HG03521 (cell line): Measurements from ENCODE around the gene NRP2.

ENCODE experiments used
- ATAC-seq: cut with Tn5 transposase; IDR thresholded peaks from one replicate; pipeline ENCODE4 v1.9.1; 2021; ENCODE audit warnings: mild to moderate bottlenecking, moderate library complexity; ENCODE audit not compliant: unreplicated experiment

NRP2 gene

DNA sequence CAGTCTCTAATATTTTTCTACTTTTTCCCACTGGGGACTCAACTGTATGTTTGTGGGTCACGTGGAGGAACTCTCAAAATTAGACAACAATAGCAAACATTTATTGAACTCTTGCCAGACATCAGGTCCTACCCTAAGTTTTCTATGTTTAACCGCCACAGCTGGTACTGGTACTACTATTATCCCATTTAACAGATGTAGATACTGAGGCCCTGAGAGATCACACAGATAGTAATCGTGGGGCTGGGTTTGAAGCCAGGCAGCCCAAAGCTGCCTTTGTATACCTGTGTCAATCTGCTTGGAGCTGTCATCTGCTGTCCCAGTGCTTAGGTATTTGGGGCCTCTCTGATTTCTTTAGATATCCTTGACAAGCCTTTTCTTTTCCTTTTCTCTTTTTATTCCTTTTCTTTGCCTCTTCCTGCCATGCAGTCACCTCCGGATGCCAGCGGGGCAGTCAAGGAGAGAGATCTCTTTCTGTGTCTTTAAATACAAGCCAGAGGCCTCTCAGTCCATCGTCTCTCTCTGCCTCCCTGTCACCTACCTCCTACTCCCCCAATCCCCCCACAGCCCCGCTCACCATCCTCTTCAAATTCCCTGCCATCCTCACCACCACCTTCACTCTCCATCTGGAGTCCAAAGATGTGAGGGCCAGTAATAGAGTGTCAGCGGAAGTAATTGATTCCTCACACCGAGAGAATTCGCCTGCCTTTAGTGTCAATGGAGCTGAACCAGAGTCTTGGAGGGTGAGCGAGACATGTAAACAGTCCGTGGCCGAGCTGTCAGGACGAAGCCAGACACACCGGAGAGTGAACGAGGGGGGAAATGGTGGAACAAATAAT lies 23.4 kb downstream of the NRP2 start:
- no peak for ATAC-seq

DNA sequence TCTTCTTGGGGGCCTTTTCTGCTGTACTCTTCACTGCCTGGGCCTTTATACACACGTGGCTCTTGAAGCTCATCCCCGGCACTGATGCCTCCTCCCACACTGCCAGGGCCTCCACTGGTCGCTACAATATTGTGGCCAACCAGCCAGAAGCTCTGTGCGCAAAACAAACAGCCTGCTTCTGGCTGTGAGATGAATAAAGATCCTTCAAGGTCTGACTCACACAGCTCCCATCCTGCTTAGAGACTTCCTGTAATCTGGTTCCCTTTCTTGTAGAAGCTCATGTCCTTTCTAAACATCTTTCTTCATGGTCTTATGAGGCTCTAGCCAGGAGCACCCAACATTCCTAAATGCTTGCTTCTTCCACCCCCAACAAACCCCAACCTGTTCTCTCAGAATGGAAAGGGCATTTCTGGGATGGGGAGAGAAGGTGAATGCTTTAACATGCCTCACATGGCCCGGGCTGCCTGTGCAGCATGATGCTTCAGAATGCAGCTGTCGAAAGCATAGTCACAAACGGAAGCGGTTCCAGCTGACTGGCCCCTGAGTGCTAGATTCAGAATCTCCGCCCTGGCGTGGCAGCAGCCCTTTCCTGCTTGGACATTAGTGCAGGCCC lies 24.6 kb downstream of the NRP2 start:
- peak; percentile 90 for ATAC-seq

DNA sequence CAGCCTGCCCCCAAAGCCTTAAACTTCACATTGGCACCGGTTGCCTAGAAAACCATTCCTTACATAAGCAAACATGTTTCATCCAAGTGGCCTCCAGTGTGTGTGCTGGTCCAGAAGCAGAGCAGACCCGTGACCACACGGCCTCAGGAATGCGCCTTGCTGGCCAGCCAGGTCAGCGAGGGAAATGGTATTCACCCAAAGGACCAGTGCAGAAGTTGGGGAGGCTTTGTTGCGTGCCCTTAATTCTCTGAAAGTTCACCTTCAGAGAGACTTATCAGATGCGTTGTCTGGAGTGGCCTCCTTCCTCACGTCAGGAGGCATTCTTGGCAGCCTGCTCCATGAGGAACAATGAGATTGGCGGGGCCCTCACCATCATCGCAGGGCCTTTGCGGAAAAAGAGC lies 25.9 kb downstream of the NRP2 start:
- ATAC-seq, result no peak

DNA sequence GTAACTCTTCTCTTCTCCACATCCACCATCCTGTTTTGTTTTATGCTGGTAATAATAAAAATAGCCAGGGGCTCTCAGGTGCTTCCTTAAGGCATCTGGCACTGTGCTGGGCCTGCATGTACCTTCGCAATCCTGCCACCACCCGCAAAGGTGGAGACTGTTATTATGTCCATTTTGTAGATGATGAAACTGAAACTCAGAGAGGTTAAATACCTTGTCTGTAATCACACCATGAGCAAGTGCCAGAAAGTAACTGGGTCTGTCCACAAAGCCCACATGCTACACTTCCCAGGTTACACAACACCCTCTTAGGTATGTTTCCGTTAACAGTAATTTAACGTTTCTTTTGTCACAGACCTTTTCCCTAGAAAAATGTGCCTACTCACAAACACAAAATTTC lies 27.0 kb downstream of the NRP2 start:
- no peak for ATAC-seq

- ATAC-seq, result no peak
Measured at GRCh38 chr2:205712508-205712907, 30.2 kb downstream of the NRP2 start.

GRCh38 chr2:205713086-205713485 lies 30.8 kb downstream of the NRP2 start:
- ATAC-seq, result no peak

- ATAC-seq, result peak; percentile 54
Measured at GRCh38 chr2:205714058-205714776, 31.9 kb downstream of the NRP2 start.

DNA sequence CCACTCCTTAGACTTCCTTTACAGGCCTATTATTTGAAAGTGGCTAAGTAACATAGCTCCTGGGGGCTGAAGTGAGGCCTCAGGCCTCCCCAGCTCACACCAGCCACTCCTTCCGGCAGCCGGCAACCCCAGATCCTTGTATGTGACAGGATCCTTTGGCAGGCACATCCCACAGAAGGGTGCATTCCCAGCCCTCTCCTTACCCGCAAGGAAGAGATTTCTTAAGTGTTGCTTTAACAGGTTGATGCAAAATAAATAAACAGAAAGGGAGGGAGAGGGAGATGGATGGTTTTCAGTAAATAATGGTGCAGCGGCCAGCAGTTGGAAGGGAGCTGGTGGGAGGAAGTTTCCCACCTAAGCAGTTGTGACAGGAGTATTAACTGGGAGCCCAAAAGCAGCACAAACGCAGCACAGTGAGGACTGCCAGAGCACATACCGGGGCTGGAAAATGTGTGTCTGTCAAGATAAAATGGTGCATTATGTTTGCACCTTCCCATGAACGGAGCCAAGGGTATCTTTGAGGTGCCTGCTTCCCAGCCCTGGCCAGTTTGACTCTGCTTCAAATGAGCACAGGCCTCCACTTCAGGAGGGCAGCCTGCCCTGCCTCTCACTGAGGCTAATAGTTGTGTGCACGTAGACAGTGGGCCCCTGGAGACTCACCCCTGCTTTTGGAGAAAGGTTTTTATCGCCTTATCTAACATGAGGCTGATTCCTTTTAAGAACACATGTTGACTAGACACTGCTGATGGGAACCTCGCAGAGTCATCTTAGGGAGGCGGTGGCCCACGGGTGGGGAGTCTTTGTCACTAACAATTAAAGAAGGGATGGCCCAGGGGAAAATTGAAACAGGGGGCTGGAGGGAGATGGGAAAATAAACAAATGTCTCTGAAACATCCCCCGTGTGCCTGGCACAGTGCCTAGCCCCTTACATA lies 32.8 kb downstream of the NRP2 start:
- peak; percentile 12 for ATAC-seq

DNA sequence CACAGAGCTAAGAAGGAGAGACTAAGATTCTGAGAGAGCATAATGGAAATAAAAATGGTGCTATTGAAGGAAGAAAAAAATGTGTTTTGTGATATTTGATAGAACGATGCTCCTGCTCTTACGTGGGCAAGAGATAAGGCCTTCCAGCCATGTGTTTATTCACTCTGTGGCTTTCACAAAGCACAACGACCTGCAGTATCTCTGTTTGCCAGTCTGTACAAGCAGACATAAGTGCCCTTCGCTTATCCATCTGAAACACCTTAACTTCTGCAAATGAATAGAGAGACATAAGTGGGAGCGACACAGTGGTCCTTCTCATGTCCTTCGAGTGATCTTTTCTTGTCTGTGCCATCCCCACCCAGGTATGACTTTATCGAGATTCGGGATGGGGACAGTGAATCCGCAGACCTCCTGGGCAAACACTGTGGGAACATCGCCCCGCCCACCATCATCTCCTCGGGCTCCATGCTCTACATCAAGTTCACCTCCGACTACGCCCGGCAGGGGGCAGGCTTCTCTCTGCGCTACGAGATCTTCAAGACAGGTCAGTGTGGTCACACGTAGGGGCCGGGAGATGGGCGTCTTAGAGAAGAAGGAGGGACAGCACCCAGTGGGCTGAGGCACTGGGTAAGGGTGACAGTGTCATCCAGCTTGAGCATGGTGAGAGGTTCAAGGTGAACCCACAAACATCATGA lies 33.7 kb downstream of the NRP2 start:
- no peak for ATAC-seq

- ATAC-seq, result no peak
Measured at GRCh38 chr2:205717175-205717846, 35.0 kb downstream of the NRP2 start.

DNA sequence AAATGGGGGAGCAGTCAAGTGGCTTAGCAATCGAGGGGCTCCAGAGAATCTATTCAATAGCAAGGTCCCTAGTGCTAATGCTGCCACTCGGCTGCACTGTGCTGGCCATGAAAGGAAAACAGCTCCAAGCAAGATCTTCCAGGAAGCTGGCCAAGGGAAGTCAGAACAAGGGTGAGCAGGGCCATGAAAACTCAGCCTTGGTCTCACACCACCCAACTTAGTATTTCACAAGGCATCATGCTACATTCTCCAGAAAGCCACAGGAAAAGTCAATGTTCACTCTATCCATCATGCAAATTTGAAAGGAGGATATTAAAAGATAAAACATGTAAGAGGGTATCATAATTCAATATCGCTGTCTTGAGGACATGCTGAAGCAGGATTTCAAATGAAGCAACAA lies 35.7 kb downstream of the NRP2 start:
- ATAC-seq, result no peak

DNA sequence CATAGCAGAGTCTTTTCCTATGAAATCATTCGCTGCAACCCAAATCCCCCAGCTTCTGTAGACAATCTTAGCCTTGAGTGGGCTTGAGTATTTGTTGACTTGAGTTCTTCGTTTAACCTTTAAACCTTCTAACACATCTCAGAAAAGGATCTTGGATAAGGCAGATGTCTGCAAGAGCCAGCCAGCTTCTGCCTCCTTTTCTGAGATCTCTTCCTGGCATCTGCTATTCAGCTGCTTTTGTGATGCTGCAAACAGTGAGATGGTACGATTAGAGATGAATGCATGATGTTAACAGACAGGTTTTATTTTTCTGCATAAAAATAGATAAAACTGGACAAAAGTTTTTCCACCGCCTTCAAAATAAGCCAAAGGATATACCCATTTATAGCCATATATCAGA lies 37.5 kb downstream of the NRP2 start:
- no peak for ATAC-seq

DNA sequence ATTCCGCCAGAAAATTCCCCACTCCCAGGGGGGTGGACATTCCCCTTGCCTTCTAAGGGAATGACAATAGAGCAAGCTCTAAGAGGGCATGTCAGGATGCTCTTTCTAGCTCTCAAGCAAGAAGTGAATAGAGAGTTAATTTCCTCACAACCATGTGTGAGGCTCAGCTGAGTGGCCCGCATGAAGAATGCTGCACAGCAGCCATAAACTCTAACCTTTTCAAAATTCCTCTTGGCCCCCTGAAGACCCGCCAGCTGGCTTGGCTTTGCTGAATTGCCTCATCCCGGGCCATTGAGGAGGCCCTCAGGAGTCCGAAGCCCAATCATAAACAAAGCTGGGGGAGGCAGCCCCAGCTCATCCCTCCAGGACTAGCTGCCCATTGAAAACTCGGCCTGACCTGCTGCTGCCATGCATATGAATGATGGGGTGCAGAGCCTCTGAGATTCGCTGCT lies 38.2 kb downstream of the NRP2 start:
- ATAC-seq, result no peak

- ATAC-seq, result no peak
Measured at GRCh38 chr2:205721057-205721449, 38.8 kb downstream of the NRP2 start.

DNA sequence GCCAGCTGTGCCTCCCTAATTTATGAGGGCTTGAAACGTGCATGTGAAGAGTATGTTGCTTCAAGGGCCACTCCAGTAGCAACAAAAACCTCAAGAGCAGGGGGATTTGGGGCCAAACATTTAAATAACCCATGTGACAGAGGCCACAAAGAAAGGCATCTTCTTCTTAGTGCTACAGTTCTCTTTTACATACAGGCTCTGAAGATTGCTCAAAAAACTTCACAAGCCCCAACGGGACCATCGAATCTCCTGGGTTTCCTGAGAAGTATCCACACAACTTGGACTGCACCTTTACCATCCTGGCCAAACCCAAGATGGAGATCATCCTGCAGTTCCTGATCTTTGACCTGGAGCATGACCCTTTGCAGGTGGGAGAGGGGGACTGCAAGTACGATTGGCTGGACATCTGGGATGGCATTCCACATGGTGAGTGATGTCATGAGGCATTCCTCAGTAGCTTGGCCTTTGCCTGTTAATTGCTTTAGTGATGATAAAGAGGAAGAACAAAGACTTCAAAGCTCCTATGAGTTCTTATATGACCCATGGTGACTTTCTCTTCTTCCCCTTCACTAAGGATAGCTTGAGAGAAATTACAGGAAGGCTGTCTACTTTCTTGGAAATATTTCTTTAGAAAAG lies 40.1 kb downstream of the NRP2 start:
- ATAC-seq, result no peak

- ATAC-seq, result no peak
Measured at GRCh38 chr2:205723179-205723578, 40.9 kb downstream of the NRP2 start.

DNA sequence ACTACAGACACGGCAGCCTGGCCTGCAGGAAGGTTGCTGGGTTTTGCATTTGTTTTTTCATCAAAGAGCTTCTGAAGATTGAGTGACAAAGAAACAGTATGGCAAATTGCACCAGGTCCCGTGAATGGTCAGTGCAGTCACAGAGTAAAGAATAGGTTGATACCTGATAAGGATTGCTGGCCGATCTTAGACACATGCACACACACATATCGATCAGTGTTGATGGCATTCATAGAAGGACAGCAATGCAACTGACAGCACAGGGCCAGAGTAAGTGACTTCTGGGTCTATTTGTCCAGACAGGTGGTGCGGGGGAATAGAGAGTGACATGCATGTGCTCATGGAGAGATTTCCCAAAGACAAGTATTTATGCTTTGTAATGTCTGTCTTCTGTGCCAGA lies 42.8 kb downstream of the NRP2 start:
- ATAC-seq, result no peak

DNA sequence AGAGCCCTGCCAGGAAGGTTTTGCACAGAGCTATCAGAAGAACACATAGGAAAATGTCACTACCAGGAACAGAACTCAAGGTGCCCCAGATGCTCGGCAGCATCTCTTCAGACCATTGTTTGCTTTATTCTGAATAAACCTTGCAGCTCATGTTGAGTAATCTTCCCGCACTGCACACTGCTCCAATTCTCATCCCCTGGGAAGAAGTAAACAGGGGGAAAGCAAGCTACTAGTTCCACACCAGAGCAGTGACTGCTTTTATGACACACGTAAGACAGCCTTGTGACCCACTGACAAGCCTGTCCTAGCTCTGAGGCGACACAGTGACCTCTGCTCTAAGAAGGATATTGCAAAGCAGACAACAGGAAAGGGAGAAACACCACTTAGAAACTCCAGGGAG lies 44.2 kb downstream of the NRP2 start:
- no peak for ATAC-seq

DNA sequence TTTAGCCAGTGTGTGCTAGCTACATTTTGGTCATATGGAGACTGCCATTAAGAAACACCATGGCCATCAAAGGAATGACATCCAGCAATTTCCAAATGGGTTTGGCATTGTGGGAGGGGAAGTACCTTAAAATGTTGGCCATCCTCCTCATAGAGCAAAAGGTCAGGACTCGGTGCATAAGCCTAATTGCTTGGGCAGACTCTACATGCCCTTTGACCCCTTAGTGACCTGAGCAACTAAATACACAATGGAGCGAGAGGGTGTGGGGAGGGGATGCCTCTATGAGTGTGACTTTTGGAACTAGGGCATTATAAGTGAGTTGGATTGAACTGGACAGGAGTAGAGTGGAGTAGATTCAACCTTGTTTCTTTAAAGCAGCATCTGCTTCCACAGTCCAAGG lies 44.9 kb downstream of the NRP2 start:
- ATAC-seq, result no peak
